IMR-90 (cell line): Measurements from ENCODE around the gene EPB41L1. TPM values are rescaled to one million over a fixed set of nuclear protein-coding genes. Genes with fewer than 3 reads are reported as not detected.

Experiments used
- ATAC-seq: fragments of 200-7000 bp; cut with Tn5 transposase; 2 replicates; pipeline ENCODE4 v1.9.1; 2020; ENCODE audit warnings: low read depth, mild to moderate bottlenecking, moderate library complexity
- BruUV-seq: library from RNA; stranded (reverse); fragments of 400-500 nt; replicated peaks from 2 replicates; lab custom pipeline; 2021; lab: Mats Ljungman, UMichigan
- CTCF ChIA-PET: fragments of 300-600 bp; formaldehyde crosslinking; extraction: SDS; loops from one replicate; lab custom pipeline; 2021; ENCODE audit warnings: antibody characterized with exemption; lab: Yijun Ruan, JAX
- POLR2A ChIA-PET: fragments of 300-600 bp; sonication (Branson Sonifier 250); formaldehyde crosslinking; loops from one replicate; lab custom pipeline; 2022; ENCODE audit warnings: antibody characterized with exemption; ENCODE audit not compliant: unreplicated experiment; lab: Charles Lee
- DNase-seq: peaks from one replicate; pipeline ENCODE4 v3.0.0; 2013
- H2AFZ ChIP-seq: replicated peaks from 2 replicates; pipeline ENCODE3; 2013; ENCODE audit warnings: low read length, mild to moderate bottlenecking; ENCODE audit not compliant: poor library complexity
- H2AK5ac ChIP-seq: 2 replicates; pipeline ENCODE4 v1.6.1; 2013; ENCODE audit warnings: low read depth, low read length, inconsistent platforms
- H2AK9ac ChIP-seq: replicated peaks from 2 replicates; pipeline ENCODE3; 2013; ENCODE audit warnings: mild to moderate bottlenecking, low read depth, low read length, moderate library complexity; ENCODE audit not compliant: poor library complexity
- H2BK120ac ChIP-seq: 2 replicates; pipeline ENCODE4 v1.6.1; 2013; ENCODE audit warnings: low read depth, low read length, inconsistent platforms
- H2BK15ac ChIP-seq: 3 replicates; pipeline ENCODE4 v1.6.1; 2013; ENCODE audit warnings: low read depth, low read length, inconsistent platforms
- H2BK20ac ChIP-seq: 2 replicates; pipeline ENCODE4 v1.6.1; 2013; ENCODE audit warnings: low read depth, mild to moderate bottlenecking, inconsistent platforms, low read length, moderate library complexity
- H2BK5ac ChIP-seq: 2 replicates; pipeline ENCODE4 v1.6.1; 2013; ENCODE audit warnings: mild to moderate bottlenecking, low read depth, low read length, inconsistent platforms; ENCODE audit not compliant: poor library complexity, severe bottlenecking
- H3K14ac ChIP-seq: replicated peaks from 2 replicates; pipeline ENCODE4 v1.6.1; 2013; ENCODE audit warnings: low read depth, low read length, inconsistent platforms
- H3K18ac ChIP-seq: 2 replicates; pipeline ENCODE4 v1.6.1; 2013; ENCODE audit warnings: low read depth, low read length, control low read depth
- H3K23ac ChIP-seq: 2 replicates; pipeline ENCODE4 v1.6.1; 2013; ENCODE audit warnings: low read depth, low read length, inconsistent platforms
- H3K27ac ChIP-seq: 2 replicates; pipeline ENCODE4 v1.5.1; 2013; ENCODE audit warnings: mild to moderate bottlenecking, control low read depth, low read length; ENCODE audit not compliant: insufficient read depth
- H3K27me3 ChIP-seq: 2 replicates; pipeline ENCODE4 v1.6.1; 2013; ENCODE audit warnings: low read length; ENCODE audit not compliant: control insufficient read depth, insufficient read depth
- H3K36me3 ChIP-seq: 2 replicates; pipeline ENCODE4 v1.6.1; 2013; ENCODE audit warnings: low read length, mixed read lengths; ENCODE audit not compliant: control insufficient read depth, insufficient read depth
- H3K4ac ChIP-seq: 2 replicates; pipeline ENCODE4 v1.6.1; 2013; ENCODE audit warnings: low read depth, low read length, inconsistent platforms
- H3K4me1 ChIP-seq: 2 replicates; pipeline ENCODE4 v1.6.1; 2013; ENCODE audit warnings: low read length, mixed read lengths; ENCODE audit not compliant: control insufficient read depth, insufficient read depth
- H3K4me2 ChIP-seq: 2 replicates; pipeline ENCODE4 v1.6.1; 2013; ENCODE audit warnings: low read depth, mild to moderate bottlenecking, control low read depth, low read length, moderate library complexity
- H3K4me3 ChIP-seq: 2 replicates; pipeline ENCODE4 v1.5.1; 2013; ENCODE audit warnings: low read depth, mild to moderate bottlenecking, control low read depth, low read length, moderate library complexity; ENCODE audit not compliant: insufficient read depth
- H3K56ac ChIP-seq: 2 replicates; pipeline ENCODE4 v1.6.1; 2013; ENCODE audit warnings: low read length, inconsistent platforms; ENCODE audit not compliant: insufficient read depth; ENCODE audit errors: extremely low read depth
- H3K79me1 ChIP-seq, 2 experiments: 2 replicates each; pipeline ENCODE4 v1.6.1; 2013; ENCODE audit warnings: low read length in 2 of 2, inconsistent platforms in 1 of 2, low read depth in 1 of 2
- H3K9ac ChIP-seq: 2 replicates; pipeline ENCODE4 v1.6.1; 2013; ENCODE audit warnings: low read depth, low read length, control low read depth
- H3K9me1 ChIP-seq: 2 replicates; pipeline ENCODE4 v1.6.1; 2013; ENCODE audit warnings: low read length, inconsistent platforms; ENCODE audit not compliant: insufficient read depth
- H3K9me3 ChIP-seq: 2 replicates; pipeline ENCODE4 v1.6.1; 2013; ENCODE audit warnings: low read length; ENCODE audit not compliant: control insufficient read depth, insufficient read depth
- H4K20me1 ChIP-seq: 2 replicates; pipeline ENCODE4 v1.6.1; 2013; ENCODE audit warnings: low read length, inconsistent platforms; ENCODE audit not compliant: insufficient read depth
- H4K5ac ChIP-seq: 2 replicates; pipeline ENCODE4 v1.6.1; 2013; ENCODE audit warnings: mild to moderate bottlenecking, low read depth, low read length, control low read depth
- H4K8ac ChIP-seq, 2 experiments: 2 replicates each; pipeline ENCODE4 v1.6.1; 2013; ENCODE audit warnings: low read depth in 2 of 2, low read length in 2 of 2, control low read depth in 1 of 2, inconsistent platforms in 1 of 2
- H4K91ac ChIP-seq: 2 replicates; pipeline ENCODE4 v1.6.1; 2013; ENCODE audit warnings: low read depth, low read length, inconsistent platforms; ENCODE audit not compliant: insufficient read depth
- CEBPB ChIP-seq: IDR thresholded peaks from 2 replicates; pipeline ENCODE4 v1.6.1; 2012; ENCODE audit warnings: low read depth, low read length, improper control_type of control experiment
- CHD1 ChIP-seq: IDR thresholded peaks from 2 replicates; pipeline ENCODE4 v1.6.1; 2012; ENCODE audit warnings: low read depth, low read length, improper control_type of control experiment
- FOS ChIP-seq: fragments of 150-350 bp; IDR thresholded peaks from 2 replicates; pipeline ENCODE4 v1.6.1; 2016; ENCODE audit warnings: low read depth, low read length
- MAFK ChIP-seq: IDR thresholded peaks from 2 replicates; pipeline ENCODE4 v1.6.1; 2012; ENCODE audit warnings: low read depth, low read length, improper control_type of control experiment
- MAZ ChIP-seq: IDR thresholded peaks from 2 replicates; pipeline ENCODE4 v1.6.1; 2012; ENCODE audit warnings: low read depth, mild to moderate bottlenecking, low read length, improper control_type of control experiment, moderate library complexity, borderline replicate concordance
- MXI1 ChIP-seq: IDR thresholded peaks from 2 replicates; pipeline ENCODE4 v1.6.1; 2012; ENCODE audit warnings: low read depth, mild to moderate bottlenecking, low read length, moderate library complexity, borderline replicate concordance
- POLR2A ChIP-seq: IDR thresholded peaks from 2 replicates; pipeline ENCODE4 v1.6.1; 2012; ENCODE audit warnings: mild to moderate bottlenecking, low read depth, low read length
- RAD21 ChIP-seq: IDR thresholded peaks from 2 replicates; pipeline ENCODE4 v1.6.1; 2012; ENCODE audit warnings: low read length, improper control_type of control experiment
- RCOR1 ChIP-seq: IDR thresholded peaks from 2 replicates; pipeline ENCODE4 v1.6.1; 2012; ENCODE audit warnings: mild to moderate bottlenecking, low read length, improper control_type of control experiment; ENCODE audit not compliant: insufficient replicate concordance
- RFX5 ChIP-seq: IDR thresholded peaks from 2 replicates; pipeline ENCODE4 v1.8.0; 2012; ENCODE audit warnings: low read depth, mild to moderate bottlenecking, low read length, moderate library complexity
- SMC3 ChIP-seq: fragments of 150-350 bp; IDR thresholded peaks from 2 replicates; pipeline ENCODE4 v1.6.1; 2016; ENCODE audit warnings: low read depth, mild to moderate bottlenecking, antibody characterized with exemption, low read length, moderate library complexity
- whole genome bisulfite sequencing, 2 experiments: methylation state at CpG; one replicate each; pipeline versions ENCODE4 v1.1.5 to v1.1.7; 2013; ENCODE audit warnings: missing lambda C conversion rate in 2 of 2; ENCODE audit not compliant: insufficient read length in 1 of 2; ENCODE audit errors: extremely low coverage in 2 of 2; 5-methylcytosine and 5-hydroxymethylcytosine counted together
- dilution Hi-C: fragments of 300-500 bp; cut with HindIII; formaldehyde crosslinking; loops from one replicate; pipeline ENCODE4 v1.14.3; 2018; ENCODE audit warnings: low sequenced_read_pairs; ENCODE audit not compliant: unreplicated experiment
- in situ Hi-C: fragments of 300-500 bp; cut with MboI; formaldehyde crosslinking; loops from 3 replicates; pipeline ENCODE4 v1.14.3; 2019; ENCODE audit warnings: low sequenced_read_pairs, inconsistent platforms, mixed read lengths
- intact Hi-C: fragments of 100-400 bp; cut with micrococcal nuclease; formaldehyde crosslinking; loops from 2 replicates; pipeline ENCODE4 v1.10.0; 2022
- polyA plus RNA-seq, 3 experiments: library from polyadenylated mRNA; depleted of rRNA; stranded (reverse); fragments of >200 nt; gene quantifications; 2 replicates each; pipeline ENCODE4 v1.2.3, GENCODE V29; 2012; ENCODE audit warnings: low replicate concordance in 1 of 3
- total RNA-seq: library from RNA; depleted of rRNA; stranded (reverse); fragments of >200 nt; gene quantifications from 2 replicates; pipeline ENCODE4 v1.2.3, GENCODE V29; 2012
- TF ChIP-seq, protein P1 (sequence below): fragments of 150-350 bp; IDR thresholded peaks from 2 replicates; pipeline ENCODE4 v1.6.1; 2016; ENCODE audit warnings: low read depth, mild to moderate bottlenecking, low read length, moderate library complexity, borderline replicate concordance
- TF ChIP-seq, protein P2 (sequence below): conservative IDR thresholded peaks from 2 replicates; pipeline ENCODE4 v1.5.1; 2012; ENCODE audit warnings: mild to moderate bottlenecking, low read depth, low read length, improper control_type of control experiment
- TF ChIP-seq, protein P3 (sequence below): fragments of 150-350 bp; IDR thresholded peaks from 2 replicates; pipeline ENCODE4 v1.6.1; 2017; ENCODE audit warnings: mild to moderate bottlenecking, antibody characterized with exemption, low read length, low read depth

EPB41L1 gene
- total and polyA plus RNA-seq, 2 of the 4 experiments (the other 2 are of a cell fraction) = 12.5 to 33.7 TPM

DNA sequence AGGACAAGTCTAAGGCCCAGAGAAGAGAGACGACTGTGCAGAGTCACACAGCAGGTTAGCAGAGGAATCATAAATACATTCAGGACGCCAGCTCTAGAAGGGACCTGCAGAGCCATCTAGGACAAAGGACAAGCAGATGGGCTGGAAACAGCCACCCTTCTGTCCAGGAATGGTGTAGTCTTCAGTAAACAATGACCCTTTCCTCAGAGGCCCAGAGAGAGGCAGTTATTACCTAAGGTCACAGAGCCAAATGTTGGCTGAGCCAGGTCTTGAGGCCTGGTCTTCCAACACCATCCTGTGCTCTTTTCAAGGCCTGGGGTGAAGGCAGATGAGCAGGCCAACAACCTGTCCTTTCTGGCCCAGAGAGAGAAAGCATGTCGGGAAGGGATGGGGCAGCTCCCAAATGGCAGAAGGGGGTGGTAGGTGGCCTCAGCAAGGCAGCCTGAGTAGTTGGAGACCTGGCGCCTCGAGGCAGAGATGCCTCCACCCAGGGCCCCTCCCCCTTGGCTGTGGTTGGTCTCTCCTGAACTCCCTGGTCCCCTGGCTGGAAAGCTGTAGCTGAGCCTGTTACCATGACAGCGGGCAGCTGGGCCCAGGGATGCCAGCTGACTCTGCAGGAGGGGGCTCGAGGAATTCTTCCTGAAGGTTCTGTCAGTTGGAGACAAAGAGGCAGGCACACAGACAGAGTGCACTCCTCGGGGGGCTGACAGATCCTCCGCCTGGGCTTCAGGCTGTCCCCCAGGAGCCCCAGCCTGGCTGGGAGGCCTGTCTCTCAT lies 24.8 kb downstream of the EPB41L1 start:
- no peak overlapping the region for H4K91ac ChIP-seq
- H3K4me3 ChIP-seq = no peak overlapping the region
- no peaks in the 10 kb centered on the region; a peak in 1 of 4 replicates for H3K79me1 ChIP-seq
- DNase-seq = no peak
- no peak overlapping the region for H3K9ac ChIP-seq
- H3K9me3 ChIP-seq = no peaks in the 10 kb centered on the region
- H3K4ac ChIP-seq = no peak overlapping the region
- H3K4me2 ChIP-seq = no peak overlapping the region
- no peaks in the 10 kb centered on the region for H4K20me1 ChIP-seq
- intact Hi-C loops = no loop called here
- H2AK9ac ChIP-seq = no peak overlapping the region
- H3K9me1 ChIP-seq = peaks cover 13% of the 10 kb centered on the region
- no peak overlapping the region for H4K5ac ChIP-seq
- CTCF ChIA-PET = no interaction called here
- peaks cover 10% of the 10 kb centered on the region for H3K4me1 ChIP-seq
- H2BK5ac ChIP-seq = no peak overlapping the region
- H3K27me3 ChIP-seq = no peaks in the 10 kb centered on the region
- H2BK120ac ChIP-seq = no peak overlapping the region
- POLR2A ChIA-PET = interaction anchor here (0.7 kb wide), 1 partner anchor 57 kb away, joined by 8 read pairs; the partner anchor contains the start of gene AAR2
- TF ChIP-seq RFX5 (no peak), MAFK (no peak), RCOR1 (no peak), MXI1 (no peak), SMC3 (no peak), POLR2A (no peak), RAD21 (no peak), CHD1 (no peak), FOS (no peak), MAZ (no peak), CEBPB (no peak)
- TF ChIP-seq, protein P1, sequence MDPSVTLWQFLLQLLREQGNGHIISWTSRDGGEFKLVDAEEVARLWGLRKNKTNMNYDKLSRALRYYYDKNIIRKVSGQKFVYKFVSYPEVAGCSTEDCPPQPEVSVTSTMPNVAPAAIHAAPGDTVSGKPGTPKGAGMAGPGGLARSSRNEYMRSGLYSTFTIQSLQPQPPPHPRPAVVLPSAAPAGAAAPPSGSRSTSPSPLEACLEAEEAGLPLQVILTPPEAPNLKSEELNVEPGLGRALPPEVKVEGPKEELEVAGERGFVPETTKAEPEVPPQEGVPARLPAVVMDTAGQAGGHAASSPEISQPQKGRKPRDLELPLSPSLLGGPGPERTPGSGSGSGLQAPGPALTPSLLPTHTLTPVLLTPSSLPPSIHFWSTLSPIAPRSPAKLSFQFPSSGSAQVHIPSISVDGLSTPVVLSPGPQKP = no peak
- TF ChIP-seq, protein P2, sequence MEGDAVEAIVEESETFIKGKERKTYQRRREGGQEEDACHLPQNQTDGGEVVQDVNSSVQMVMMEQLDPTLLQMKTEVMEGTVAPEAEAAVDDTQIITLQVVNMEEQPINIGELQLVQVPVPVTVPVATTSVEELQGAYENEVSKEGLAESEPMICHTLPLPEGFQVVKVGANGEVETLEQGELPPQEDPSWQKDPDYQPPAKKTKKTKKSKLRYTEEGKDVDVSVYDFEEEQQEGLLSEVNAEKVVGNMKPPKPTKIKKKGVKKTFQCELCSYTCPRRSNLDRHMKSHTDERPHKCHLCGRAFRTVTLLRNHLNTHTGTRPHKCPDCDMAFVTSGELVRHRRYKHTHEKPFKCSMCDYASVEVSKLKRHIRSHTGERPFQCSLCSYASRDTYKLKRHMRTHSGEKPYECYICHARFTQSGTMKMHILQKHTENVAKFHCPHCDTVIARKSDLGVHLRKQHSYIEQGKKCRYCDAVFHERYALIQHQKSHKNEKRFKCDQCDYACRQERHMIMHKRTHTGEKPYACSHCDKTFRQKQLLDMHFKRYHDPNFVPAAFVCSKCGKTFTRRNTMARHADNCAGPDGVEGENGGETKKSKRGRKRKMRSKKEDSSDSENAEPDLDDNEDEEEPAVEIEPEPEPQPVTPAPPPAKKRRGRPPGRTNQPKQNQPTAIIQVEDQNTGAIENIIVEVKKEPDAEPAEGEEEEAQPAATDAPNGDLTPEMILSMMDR = no peak
- TF ChIP-seq, protein P3, sequence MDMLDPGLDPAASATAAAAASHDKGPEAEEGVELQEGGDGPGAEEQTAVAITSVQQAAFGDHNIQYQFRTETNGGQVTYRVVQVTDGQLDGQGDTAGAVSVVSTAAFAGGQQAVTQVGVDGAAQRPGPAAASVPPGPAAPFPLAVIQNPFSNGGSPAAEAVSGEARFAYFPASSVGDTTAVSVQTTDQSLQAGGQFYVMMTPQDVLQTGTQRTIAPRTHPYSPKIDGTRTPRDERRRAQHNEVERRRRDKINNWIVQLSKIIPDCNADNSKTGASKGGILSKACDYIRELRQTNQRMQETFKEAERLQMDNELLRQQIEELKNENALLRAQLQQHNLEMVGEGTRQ = no peak
- H2AK5ac ChIP-seq = no peak overlapping the region
- no peak overlapping the region for H3K23ac ChIP-seq
- H3K36me3 ChIP-seq = peaks cover 2% of the 10 kb centered on the region; the same call in 1 of the 2 replicates
- H2AFZ ChIP-seq = no peak overlapping the region
- dilution Hi-C loops = no loop called here
- no peak for ATAC-seq
- in situ Hi-C loops = no loop called here
- H3K14ac ChIP-seq = no peak overlapping the region
- BruUV-seq = no TSS peak
- H3K56ac ChIP-seq = no peak overlapping the region
- no peak overlapping the region for H3K18ac ChIP-seq
- no peak overlapping the region for H4K8ac ChIP-seq
- H2BK15ac ChIP-seq = no peak overlapping the region
- no peak overlapping the region for H2BK20ac ChIP-seq
- no peak overlapping the region for H3K27ac ChIP-seq
- 78% methylated on average over 3 of the region's 9 CpGs; no CpG with 5 or more reads in 1 of the 2 experiments for WGBS, 2 experiments
